GM19467 (cell line): ENCODE data around the gene SLIT1.

Source experiments
- ATAC-seq: cut with Tn5 transposase; IDR thresholded peaks from one replicate; pipeline ENCODE4 v1.9.1; 2021; ENCODE audit warnings: mild to moderate bottlenecking, moderate library complexity; ENCODE audit not compliant: unreplicated experiment

Gene SLIT1

DNA sequence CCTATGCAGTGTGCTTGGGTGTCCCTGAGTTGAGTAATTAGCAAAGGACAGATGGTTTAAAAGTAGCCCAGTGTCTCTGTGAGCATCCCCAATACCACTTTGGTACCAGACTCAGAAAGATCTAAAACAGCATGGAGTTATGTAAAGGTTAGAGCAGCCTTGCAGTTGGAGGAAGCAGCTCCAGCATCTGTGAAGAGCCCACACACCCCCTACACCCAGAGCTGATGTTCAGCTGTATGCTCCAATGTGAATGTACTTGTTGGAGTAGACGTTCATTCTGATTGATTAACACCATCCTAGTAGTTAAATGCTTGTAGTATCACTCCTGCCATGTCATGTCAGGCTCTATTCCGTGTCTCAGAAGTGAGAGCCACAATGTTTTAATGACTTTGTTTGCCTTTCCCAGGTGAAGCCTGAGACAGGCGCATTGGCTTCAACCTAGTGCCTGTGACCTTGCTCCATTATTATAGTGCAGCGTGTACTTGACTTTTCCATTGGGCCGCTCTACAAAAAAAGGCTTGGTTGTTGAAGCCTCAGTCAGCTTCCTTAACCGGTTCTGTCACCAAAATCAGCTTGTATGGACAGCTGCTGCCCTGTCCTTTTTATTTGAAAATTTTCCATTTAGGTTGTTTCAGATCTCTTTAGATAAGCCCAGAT is 199.4 kb downstream of the SLIT1 start:
- no peak for ATAC-seq

DNA sequence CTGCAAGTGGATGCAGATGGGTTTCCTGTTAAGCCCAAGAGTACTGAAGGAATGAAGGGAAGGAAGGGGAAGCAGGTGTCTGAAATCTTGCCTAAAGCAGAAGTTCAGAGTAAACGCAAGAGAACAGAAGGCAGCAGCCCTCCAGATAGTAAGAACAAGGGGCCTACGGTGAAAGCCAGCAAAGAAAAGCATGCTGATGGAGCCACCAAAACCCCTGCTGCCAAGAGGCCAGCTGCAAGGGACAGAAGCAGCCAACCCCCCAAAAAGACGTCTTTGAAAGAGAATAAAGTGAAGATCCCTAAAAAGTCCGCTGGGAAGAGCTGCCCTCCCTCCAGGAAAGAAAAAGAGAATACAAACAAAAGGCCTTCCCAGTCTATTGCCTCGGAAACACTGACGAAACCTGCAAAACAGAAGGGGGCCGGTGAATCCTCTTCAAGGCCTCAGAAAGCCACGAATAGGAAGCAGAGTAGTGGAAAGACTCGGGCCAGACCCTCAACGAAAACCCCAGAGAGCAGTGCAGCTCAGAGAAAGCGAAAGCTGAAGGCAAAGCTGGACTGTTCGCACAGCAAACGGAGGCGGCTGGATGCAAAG is 201.1 kb downstream of the SLIT1 start:
- ATAC-seq: no peak

DNA sequence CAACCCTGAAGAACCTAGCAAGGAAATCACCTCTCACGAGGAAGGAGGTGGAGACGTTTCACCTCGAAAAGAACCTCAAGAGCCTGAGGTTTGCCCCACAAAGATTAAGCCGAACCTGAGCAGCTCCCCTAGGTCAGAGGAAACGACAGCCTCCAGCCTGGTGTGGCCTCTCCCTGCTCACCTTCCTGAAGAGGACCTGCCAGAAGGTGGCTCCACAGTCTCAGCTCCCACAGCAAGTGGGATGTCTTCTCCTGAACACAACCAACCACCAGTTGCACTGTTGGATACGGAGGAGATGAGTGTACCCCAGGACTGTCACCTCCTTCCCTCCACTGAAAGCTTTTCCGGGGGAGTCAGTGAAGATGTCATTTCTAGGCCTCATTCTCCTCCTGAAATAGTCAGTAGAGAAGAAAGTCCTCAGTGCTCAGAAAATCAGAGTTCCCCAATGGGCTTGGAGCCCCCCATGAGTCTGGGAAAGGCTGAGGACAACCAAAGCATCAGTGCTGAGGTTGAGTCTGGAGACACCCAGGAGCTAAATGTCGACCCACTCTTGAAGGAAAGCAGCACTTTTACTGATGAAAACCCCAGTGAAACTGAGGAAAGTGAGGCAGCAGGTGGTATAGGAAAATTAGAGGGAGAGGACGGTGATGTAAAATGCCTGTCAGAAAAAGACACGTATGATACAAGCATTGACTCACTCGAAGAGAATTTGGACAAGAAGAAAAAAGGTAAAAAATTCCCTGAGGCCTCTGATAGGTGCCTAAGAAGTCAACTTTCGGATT is 203.4 kb downstream of the SLIT1 start:
- no peak for ATAC-seq

DNA sequence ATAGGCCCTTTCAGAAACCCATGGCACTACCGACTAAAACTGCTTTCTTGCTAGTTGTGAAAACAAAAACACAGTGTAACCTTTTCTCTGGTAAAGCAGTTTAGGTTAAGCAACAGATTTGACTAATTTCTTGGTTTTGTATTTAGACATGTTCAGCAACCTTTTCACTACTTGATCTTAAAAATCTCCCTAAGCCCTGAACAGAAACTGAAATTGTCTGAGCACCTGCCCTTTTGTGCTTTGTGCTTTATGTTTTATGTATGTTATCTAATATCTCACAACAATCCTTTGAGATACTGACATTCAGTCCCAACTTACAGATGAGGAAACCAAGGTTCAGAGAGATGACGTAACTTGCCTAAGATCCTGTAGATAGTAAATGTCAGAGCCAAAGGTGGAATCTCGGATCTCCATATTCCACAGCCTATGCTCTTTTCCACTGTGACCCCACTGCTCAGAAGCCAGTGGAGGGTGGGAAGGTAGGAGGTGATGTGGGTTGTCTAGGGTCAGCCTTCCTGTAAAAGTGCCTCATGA is 207.1 kb downstream of the SLIT1 start:
- no peak for ATAC-seq

DNA sequence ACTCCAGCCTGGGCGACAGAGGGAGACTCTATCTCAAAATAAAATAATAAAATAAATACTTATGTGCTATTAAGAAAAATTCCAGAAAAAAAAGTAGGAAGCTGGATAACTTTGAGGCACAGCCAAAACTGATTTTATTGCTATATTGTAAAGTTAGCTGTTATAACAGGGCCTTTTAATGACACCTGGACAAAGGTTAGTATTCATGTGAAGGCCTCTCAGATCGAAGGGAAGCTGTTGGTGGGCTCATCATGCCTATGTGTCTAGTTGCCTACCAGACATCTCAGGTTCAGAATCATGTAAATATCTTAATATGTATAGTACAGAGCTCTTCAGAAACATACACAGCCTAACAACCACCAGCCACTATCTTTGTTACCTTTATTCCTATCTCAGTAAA is 210.6 kb downstream of the SLIT1 start:
- no peak for ATAC-seq

DNA sequence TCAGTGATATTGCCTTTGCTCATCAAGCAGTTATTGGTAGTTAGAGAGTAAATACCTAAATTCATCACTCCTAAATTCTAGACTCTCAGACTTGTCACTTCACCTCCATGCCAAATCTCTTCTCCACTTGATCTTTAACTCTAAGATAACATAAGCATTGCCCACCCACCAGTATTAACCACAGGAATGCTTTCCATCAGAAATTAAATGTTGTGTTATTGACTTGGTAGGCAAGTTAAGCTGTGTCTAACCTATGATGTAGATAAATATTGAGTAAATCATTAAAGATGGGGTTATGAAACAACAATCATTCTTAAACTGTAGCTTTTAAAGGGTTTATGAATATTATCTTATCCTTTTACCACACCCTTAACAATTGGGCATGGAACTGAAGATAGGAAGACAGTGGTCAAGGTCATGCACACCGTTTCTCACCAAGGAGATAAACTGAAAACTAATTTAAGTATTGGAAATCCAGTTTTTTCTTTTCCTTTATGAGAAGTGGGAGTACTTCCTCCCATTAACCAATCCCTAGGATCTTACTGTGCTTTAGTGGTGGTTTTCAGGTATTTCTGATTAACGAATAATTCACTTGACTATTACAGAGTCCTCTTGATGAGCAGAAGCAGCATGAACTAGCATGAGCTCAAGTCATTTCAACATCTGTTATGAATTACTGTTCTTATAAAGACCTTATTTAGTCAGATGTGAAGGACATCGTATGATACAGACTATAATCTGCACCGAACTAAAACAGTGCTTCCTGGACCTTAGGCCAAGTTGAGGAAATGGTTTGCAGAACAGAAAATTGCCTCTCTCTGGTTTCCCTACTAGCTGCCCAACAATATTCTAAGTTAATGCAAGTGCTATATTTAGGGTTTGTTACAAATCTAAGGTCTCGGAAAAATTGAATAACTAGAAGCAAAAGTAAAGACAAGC is 211.7 kb downstream of the SLIT1 start:
- no peak for ATAC-seq

DNA sequence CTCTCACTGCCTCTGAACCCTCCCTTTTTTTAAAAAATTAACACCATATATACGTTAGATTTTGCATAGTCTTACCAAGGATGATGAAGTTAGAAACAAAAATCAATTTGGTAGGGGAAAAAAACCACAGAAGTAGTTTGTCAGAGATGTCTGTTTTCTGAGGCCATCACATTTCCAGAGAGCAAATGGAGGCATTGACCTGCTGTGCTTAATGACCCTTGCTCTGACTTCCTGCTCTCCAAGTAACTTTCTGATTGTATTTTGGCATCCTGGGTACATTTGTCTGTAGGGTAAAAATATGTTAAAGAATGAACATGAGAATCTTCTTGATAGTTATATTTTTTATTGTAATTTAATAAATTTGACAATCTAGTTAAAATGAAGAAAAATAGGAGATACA is 213.5 kb downstream of the SLIT1 start:
- no peak for ATAC-seq

DNA sequence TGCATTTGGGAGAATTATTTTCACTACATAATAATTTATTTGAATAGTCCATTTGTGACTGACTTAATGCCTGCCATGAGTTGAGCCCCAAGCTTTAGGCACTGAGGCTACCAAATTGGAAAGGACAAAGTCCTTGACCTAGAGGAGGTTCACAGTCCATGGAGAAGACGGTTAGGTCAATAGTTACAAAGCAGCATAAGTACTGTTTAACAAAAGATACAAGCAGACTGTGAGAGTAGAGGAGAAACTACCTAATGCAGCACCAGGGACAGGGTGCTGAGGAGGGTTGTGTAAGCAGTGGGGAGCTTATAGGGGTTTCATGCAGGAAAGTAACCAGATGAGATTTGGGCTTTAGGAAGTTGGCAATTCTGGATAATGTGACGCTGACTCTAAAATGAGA is 214.4 kb downstream of the SLIT1 start:
- no peak for ATAC-seq

DNA sequence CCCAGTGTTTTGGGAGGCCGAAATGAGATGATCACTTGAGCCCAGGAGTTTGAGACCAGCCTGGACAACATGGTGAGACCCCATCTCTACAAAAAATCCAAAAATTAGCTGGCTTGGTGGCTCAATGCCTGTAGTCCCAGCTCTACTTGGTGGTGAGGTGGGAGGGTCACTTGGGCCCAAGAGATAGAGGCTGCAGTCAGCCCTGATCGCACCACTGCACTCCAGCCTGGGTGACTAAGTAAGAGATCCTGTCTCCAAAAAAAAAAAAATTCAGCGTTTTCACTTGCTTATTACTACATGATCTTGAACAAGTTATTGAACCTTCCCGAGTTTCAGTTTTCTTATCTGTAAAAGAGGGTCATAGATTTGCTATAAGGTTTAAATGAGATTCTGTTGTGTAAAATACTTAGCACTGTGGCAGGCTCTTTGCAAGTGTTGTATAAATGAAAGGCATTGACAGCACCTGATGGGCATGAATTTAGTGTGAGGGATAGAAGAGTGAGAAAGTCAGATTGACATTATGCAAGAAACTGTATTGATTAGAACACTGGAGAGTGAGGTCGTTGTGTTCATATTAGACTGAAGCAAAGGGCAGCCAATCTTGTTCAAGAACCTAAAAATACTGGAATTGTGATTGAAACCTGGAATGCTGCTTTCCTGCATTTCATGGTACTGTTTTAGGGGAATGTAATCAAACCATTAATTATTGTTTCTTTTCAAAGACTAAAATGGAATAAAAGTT is 216.9 kb downstream of the SLIT1 start:
- no peak for ATAC-seq

DNA sequence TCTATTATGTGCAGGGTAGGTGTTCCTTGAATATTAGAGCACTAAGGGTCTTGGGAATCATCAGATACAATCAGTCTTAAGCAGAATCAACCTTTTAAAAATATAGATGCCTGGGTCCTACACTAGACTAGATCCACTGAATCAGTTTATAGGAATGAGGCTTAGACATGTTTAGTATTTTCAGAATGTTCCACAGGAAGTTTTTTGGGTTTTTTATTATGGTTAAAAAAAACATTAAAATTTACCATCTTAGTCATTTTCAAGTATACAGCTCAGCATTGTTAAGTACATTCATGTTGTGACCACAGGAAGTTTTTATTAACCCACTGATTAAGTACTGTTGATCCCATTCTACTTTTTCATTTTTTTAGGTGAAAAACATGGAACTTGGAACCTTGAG is 217.9 kb downstream of the SLIT1 start:
- no peak for ATAC-seq

DNA sequence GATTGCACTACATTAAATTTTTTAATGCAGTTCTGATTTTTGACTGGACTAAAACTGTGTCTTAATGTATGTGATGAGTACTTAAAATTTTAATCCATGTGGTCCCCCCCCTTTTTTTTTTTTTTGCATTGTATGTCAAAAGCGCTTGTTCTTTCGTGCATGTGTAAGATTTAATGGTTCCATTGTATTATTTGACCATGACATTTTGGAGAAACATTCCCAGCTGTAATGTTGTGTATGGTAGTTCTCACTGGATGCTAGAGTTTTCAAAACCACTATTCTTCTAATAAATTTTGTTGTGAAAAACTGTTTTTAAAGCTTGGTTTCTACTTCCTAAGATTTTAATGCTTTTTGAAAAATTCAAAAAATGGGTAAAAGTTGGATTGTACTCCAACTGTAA is 221.6 kb downstream of the SLIT1 start:
- no peak for ATAC-seq

DNA sequence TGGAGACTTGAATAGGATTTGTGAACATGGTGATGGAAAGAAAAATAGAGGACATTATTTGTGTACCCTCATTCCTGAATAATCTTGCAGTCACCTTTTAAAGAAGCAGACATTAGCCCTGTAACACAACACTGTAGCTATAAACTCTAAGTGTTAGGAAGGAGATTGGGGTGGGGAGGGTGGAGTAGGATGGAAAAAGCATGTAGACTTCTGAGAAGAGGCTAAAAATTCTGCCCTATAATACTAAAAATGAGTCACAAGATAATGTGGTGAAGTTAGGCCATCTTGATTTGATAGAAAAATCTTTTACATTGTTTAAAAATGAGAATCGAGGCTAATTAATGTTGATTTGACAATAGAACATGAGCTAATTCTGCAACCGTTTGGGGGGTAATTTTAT is 224.9 kb downstream of the SLIT1 start:
- ATAC-seq: no peak

DNA sequence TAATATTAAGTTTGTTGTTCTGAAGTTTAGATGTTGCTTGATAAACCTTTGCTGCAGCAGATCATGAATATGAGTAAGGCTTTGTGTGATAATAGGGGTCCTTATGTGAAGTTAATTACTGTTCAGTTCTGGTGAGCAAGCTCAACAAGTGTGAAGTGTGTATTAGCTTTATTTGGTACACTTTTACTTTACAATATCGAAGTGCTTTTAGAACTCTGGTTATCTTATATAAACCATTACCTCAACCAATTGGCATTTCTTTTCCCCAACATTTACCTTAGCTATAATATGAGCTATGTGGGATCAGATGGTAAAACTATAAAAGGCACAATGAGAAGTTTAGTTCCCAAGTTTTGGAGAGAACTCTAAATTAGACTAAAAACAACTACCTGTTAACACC is 226.0 kb downstream of the SLIT1 start:
- no peak for ATAC-seq

DNA sequence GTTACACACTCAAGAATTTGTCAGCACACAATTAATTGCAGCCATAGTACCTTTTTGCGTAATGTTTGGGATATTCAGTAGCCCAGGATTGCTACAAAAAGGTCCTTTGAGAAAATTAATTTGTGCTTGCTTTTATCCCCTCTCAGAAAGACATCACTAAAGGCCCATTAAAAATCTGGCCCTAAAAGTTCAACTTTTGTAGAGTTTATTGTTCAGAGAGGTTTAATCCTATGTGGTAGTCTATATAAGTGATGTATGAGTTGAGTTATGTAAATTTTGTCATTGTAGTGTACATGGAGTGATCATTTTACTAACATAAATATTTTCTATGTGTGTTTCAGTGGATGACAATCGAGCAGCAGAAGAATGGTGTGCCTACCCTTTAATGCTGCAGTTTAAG is 227.7 kb downstream of the SLIT1 start:
- no peak for ATAC-seq

DNA sequence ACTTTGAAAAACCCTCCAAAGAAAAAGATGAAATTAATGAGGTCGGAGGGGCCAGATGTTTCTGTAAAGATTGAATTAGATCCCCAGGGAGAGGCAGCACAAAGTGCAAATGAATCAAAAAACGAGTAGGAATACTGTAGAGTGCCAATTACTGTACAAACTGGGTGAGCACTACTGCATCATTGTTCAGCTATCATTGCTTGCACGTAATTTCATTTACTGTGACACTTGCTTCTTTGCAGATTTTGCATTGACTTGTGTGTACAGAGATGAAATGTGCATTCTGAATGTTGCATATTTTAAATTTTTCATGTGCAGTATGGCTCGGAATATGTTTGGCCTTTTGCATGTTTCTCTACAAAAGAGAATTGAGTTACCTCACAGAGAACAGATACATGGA is 230.0 kb downstream of the SLIT1 start:
- ATAC-seq: no peak

DNA sequence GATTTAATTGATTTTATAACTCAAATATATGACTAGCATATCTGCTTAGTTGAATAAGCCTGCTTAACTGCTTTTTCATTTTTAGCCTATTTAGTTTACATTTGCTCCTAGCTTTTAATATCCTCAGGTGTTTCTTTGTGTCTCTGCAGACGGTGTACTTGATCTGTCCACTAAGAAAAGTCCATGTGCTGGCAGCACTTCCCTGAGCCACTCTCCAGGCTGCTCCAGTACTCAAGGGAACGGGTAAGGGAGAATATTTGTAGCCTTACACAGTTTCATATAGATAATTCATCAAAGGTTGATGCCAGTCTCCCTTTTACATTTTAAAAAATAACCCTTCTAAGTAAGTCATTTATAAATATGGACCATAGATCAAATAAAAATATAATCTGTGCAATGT is 233.8 kb downstream of the SLIT1 start:
- ATAC-seq: no peak

DNA sequence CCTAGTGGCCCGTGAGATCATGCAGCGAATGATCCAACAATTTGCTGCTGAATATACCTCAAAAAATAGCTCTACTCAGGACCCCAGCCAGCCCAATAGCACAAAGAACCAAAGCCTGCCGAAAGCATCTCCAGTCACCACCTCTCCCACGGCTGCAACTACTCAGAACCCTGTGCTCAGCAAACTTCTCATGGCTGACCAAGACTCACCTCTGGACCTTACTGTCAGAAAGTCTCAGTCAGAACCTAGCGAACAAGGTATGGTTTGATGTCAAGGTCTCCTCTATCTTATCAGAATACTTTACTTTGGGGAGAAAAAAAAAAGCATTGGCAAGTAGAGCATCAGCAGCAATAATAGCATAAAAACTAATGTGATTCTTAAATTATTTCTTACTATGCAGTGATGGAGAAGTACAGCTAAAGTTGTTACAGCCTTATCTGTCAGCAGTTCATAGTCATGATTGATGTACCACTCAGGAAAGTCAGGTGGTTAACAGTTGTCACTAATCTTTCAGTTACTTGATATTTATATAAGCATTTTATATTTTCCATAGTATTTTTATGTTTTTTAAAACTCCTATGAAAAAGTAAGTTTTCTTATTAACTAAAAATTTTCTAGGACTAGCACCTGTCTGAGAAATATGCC is 236.6 kb downstream of the SLIT1 start:
- ATAC-seq: no peak
